HepG2 (cell line): Measurements from ENCODE around the gene LDLRAD3. TPM values are rescaled to one million over a fixed set of nuclear protein-coding genes. Genes with fewer than 3 reads are reported as not detected.

Source experiments
- ATAC-seq: fragments of 200-7000 bp; cut with Tn5 transposase; 3 replicates; pipeline ENCODE4 v1.9.1; 2020; ENCODE audit warnings: mild to moderate bottlenecking, moderate library complexity
- BruUV-seq: library from RNA; stranded (reverse); fragments of 400-500 nt; replicated peaks from 2 replicates; lab custom pipeline; 2021; lab: Mats Ljungman, UMichigan
- CTCF ChIA-PET: fragments of 300-600 bp; formaldehyde crosslinking; extraction: SDS; loops from one replicate; lab custom pipeline; 2021; ENCODE audit warnings: low total read pairs, inconsistent platforms, low intra/inter-chr PET ratio; lab: Yijun Ruan, JAX
- POLR2A ChIA-PET: fragments of 350-600 bp; sonication (Branson Sonifier 250); formaldehyde crosslinking; loops from one replicate; lab custom pipeline; 2020; ENCODE audit warnings: antibody characterized with exemption, inconsistent platforms; lab: Yijun Ruan, JAX
- DNase-seq: peaks from one replicate; pipeline ENCODE4 v3.0.0-alpha.2; 2015; ENCODE audit warnings: low spot score
- FAIRE-seq: peaks from 3 replicates; lab custom pipeline; 2011; peaks lifted over from hg19 to GRCh38; lab: Jason Lieb, UNC
- H2AFZ ChIP-seq: one replicate; pipeline ENCODE4 v1.6.1; 2011; ENCODE audit warnings: low read length, inconsistent platforms
- H3K27ac ChIP-seq: fragments of 300-600 bp; 3 replicates; pipeline ENCODE4 v1.8.0; 2011; ENCODE audit warnings: mixed run types, mild to moderate bottlenecking, mixed read lengths, low read length, inconsistent platforms; ENCODE audit not compliant: insufficient read depth; ENCODE audit errors: extremely low read length
- H3K27me3 ChIP-seq, 2 experiments: fragments of 200-600 bp in 1 of 2; 2 replicates in 1 of 2; 3 replicates in 1 of 2; pipeline versions ENCODE4 v1.6.0 to v1.8.0; 2011; ENCODE audit warnings: low read length in 2 of 2, mild to moderate bottlenecking in 2 of 2, moderate library complexity in 2 of 2, inconsistent platforms in 1 of 2; ENCODE audit not compliant: insufficient read depth in 2 of 2, control insufficient read depth in 1 of 2
- H3K36me3 ChIP-seq, 2 experiments: fragments of 200-600 bp in 1 of 2; replicated peaks in 1 of 2; 2 replicates in 1 of 2; 3 replicates in 1 of 2; pipeline versions ENCODE4 v1.5.1 to v1.8.0; 2011; ENCODE audit warnings: low read length in 2 of 2, inconsistent platforms in 1 of 2; ENCODE audit not compliant: insufficient read depth in 2 of 2, control insufficient read depth in 1 of 2
- H3K4me1 ChIP-seq: 2 replicates; pipeline ENCODE4 v1.5.1; 2012; ENCODE audit warnings: low read length, inconsistent platforms; ENCODE audit not compliant: insufficient read depth
- H3K4me2 ChIP-seq: 2 replicates; pipeline ENCODE4 v1.6.0; 2011; ENCODE audit warnings: low read depth, low read length, inconsistent platforms
- H3K4me3 ChIP-seq, 3 experiments: fragments of 200-600 bp in 1 of 3; sonication (generic), shearing (Covaris generic) in 1 of 3; replicated peaks in 1 of 3; 2 replicates each; pipeline ENCODE4 v1.5.1; 2011 to 2016; ENCODE audit warnings: low read length in 3 of 3, inconsistent platforms in 2 of 3, low read depth in 2 of 3, mild to moderate bottlenecking in 2 of 3, control low read depth in 1 of 3, mixed read lengths in 1 of 3; ENCODE audit not compliant: insufficient read depth in 1 of 3
- H3K79me2 ChIP-seq: one replicate; pipeline ENCODE4 v1.6.1; 2011; ENCODE audit warnings: low read length, inconsistent platforms; ENCODE audit not compliant: insufficient read depth
- H3K9ac ChIP-seq: 2 replicates; pipeline ENCODE4 v1.6.0; 2011; ENCODE audit warnings: mild to moderate bottlenecking, low read depth, low read length, inconsistent platforms; ENCODE audit not compliant: insufficient read depth
- H3K9me3 ChIP-seq: 2 replicates; pipeline ENCODE4 v1.5.1; 2012; ENCODE audit warnings: mild to moderate bottlenecking, low read length
- H4K20me1 ChIP-seq: 2 replicates; pipeline ENCODE4 v1.6.0; 2011; ENCODE audit warnings: inconsistent platforms, mild to moderate bottlenecking, low read length, moderate library complexity; ENCODE audit not compliant: insufficient read depth
- DPF2 ChIP-seq: sonication (generic); formaldehyde crosslinking; IDR thresholded peaks from 2 replicates; pipeline ENCODE4 v1.4.0; 2020; ENCODE audit warnings: mild to moderate bottlenecking, low read depth, missing genetic modification reagents, borderline replicate concordance
- MAX ChIP-seq: IDR thresholded peaks from 2 replicates; pipeline ENCODE4 v1.6.1; 2012; ENCODE audit warnings: inconsistent platforms
- NR2F2 ChIP-seq: IDR thresholded peaks from 2 replicates; pipeline ENCODE4 v1.6.1; 2012; ENCODE audit warnings: low read depth, inconsistent platforms, borderline replicate concordance
- SRY ChIP-seq: sonication (generic); formaldehyde crosslinking; IDR thresholded peaks from 2 replicates; pipeline ENCODE4 v1.8.0; 2022; ENCODE audit warnings: mild to moderate bottlenecking, missing genetic modification reagents
- STAT5B ChIP-seq: sonication (generic); formaldehyde crosslinking; IDR thresholded peaks from 2 replicates; pipeline ENCODE4 v1.4.0; 2020; ENCODE audit warnings: missing genetic modification reagents
- TFAP4 ChIP-seq: sonication (generic); IDR thresholded peaks from 2 replicates; pipeline ENCODE4 v1.6.1; 2016; ENCODE audit warnings: low read depth, borderline replicate concordance
- XBP1 ChIP-seq: sonication (generic); formaldehyde crosslinking; IDR thresholded peaks from 2 replicates; pipeline ENCODE4 v1.5.0; 2020; ENCODE audit warnings: missing genetic modification reagents
- ZBTB21 ChIP-seq: sonication (generic); formaldehyde crosslinking; IDR thresholded peaks from 2 replicates; pipeline ENCODE4 v1.4.0; 2020; ENCODE audit warnings: missing genetic modification reagents
- ZBTB46 ChIP-seq: sonication (generic); formaldehyde crosslinking; IDR thresholded peaks from 2 replicates; pipeline ENCODE4 v1.4.0; 2020; ENCODE audit warnings: mild to moderate bottlenecking, missing genetic modification reagents, borderline replicate concordance
- ZFY ChIP-seq: sonication (generic); formaldehyde crosslinking; IDR thresholded peaks from 2 replicates; pipeline ENCODE4 v1.4.0; 2020; ENCODE audit warnings: missing genetic modification reagents
- ZNF160 ChIP-seq: sonication (generic); formaldehyde crosslinking; IDR thresholded peaks from 2 replicates; pipeline ENCODE4 v1.8.0; 2022; ENCODE audit warnings: mild to moderate bottlenecking, inconsistent platforms, missing genetic modification reagents
- ZNF24 ChIP-seq: fragments of 450-650 bp; IDR thresholded peaks from 2 replicates; pipeline ENCODE4 v1.6.1; 2017; ENCODE audit warnings: antibody characterized with exemption, mild to moderate bottlenecking
- ZNF562 ChIP-seq: sonication (generic); formaldehyde crosslinking; IDR thresholded peaks from 2 replicates; pipeline ENCODE4 v1.8.0; 2022; ENCODE audit warnings: missing genetic modification reagents, borderline replicate concordance
- ZNF709 ChIP-seq: sonication (generic); formaldehyde crosslinking; IDR thresholded peaks from 2 replicates; pipeline ENCODE4 v1.5.0; 2020; ENCODE audit warnings: mild to moderate bottlenecking, missing genetic modification reagents
- ZSCAN29 ChIP-seq: sonication (generic); formaldehyde crosslinking; conservative IDR thresholded peaks from 2 replicates; pipeline ENCODE4 v1.4.0; 2020; ENCODE audit warnings: mild to moderate bottlenecking, missing genetic modification reagents
- WGBS: methylation state at CpG from one replicate; pipeline ENCODE4 v1.1.6; 2017; ENCODE audit warnings: low lambda C conversion rate; 5-methylcytosine and 5-hydroxymethylcytosine counted together
- in situ Hi-C: cut with HindIII; loops from 2 replicates; pipeline ENCODE4 v1.10.0; 2017; ENCODE audit warnings: low pct_unique_long_range_greater_than_20kb; ENCODE audit not compliant: extremely low pct_ligation_motif_present
- intact Hi-C: fragments of 100-400 bp; cut with micrococcal nuclease; formaldehyde crosslinking; loops from one replicate; pipeline ENCODE4 v1.10.0; 2022; ENCODE audit not compliant: unreplicated experiment
- polyA plus RNA-seq, 8 experiments: library from polyadenylated mRNA; depleted of rRNA in 3 of 8; stranded (reverse) in 7 of 8; unstranded in 1 of 8; fragments of >200 nt; fragmentation: Illumina TruSeq in 4 of 8; extraction: Trizol in 4 of 8; gene quantifications; 2 replicates each; pipeline versions ENCODE4 v1.2.1 to v1.2.3, GENCODE V29; 2011 to 2016; ENCODE audit warnings: low read depth in 4 of 8, missing spikeins in 1 of 8, mixed read lengths in 1 of 8; ENCODE audit not compliant: insufficient read depth in 1 of 8
- total RNA-seq, 5 experiments: library from RNA; depleted of rRNA; stranded (reverse); fragments of >200 nt; fragmentation: Illumina TruSeq; extraction: Trizol; gene quantifications; 2 replicates each; pipeline ENCODE4 v1.2.3, GENCODE V29; 2016; ENCODE audit warnings: low read depth in 1 of 5

LDLRAD3 gene
- total and polyA plus RNA-seq, 2 of the 13 experiments (the other 11 are each of a cell fraction or from before 2014, with no cell fraction given), result 0.50 to 0.60 TPM

- FAIRE-seq (no peak), DNase-seq (no peak), ATAC-seq (no peak; the same call in 2 of the 3 replicates)
- ChIA-PET POLR2A (no interaction called here), CTCF (no interaction called here)
- no peaks in the 10 kb centered on the region for H3K4me1 ChIP-seq
- intact Hi-C loops, result no loop called here
- H3K4me3 ChIP-seq, result no peak overlapping the region
- H3K36me3 ChIP-seq, result no peaks in the 10 kb centered on the region
- H4K20me1 ChIP-seq, result no peaks in the 10 kb centered on the region
- peaks cover 0 to 5% of the 10 kb centered on the region in 2 experiments; a peak in 1 of 5 replicates for H3K27me3 ChIP-seq
- no peak overlapping the region for H3K4me2 ChIP-seq
- no peak for TF ChIP-seq ZSCAN29 (CRISPR knock-in tag)
- no peak for TF ChIP-seq ZNF24
- no peak for TF ChIP-seq MAX
- TF ChIP-seq ZNF562, result no peak
- TF ChIP-seq ZBTB46, result no peak
- no peak for TF ChIP-seq ZBTB21 (CRISPR knock-in tag)
- no peak for TF ChIP-seq ZFY (CRISPR knock-in tag)
- TF ChIP-seq SRY (CRISPR knock-in tag), result no peak
- no peak for TF ChIP-seq STAT5B
- no peak for TF ChIP-seq DPF2 (CRISPR knock-in tag)
- no peak for TF ChIP-seq XBP1 (CRISPR knock-in tag)
- TF ChIP-seq ZNF709 (CRISPR knock-in tag), result no peak
- TF ChIP-seq TFAP4, result no peak
- TF ChIP-seq NR2F2, result no peak
- no peak for TF ChIP-seq ZNF160
- in situ Hi-C loops, result no loop called here
- no peak overlapping the region for H3K9ac ChIP-seq
- peaks cover 5% of the 10 kb centered on the region; the same call in 1 of the 2 replicates for H3K9me3 ChIP-seq
- no peak overlapping the region for H2AFZ ChIP-seq
- no TSS peak for BruUV-seq
- no peak overlapping the region for H3K27ac ChIP-seq
- 0% methylated on average over 1 of the region's 6 CpGs for WGBS
- H3K79me2 ChIP-seq, result no peaks in the 10 kb centered on the region
These were observed 34.3 kb downstream of the LDLRAD3 start for GRCh38 chr11:35978183-35978582.
